ENCODE results near the gene KLHL29.

GRCh38 chr2:23661276-23662050 lies 276.5 kb downstream of the KLHL29 start:
- TF ChIP-seq CTCF (IDR thresholded peaks at IDR 0.05; ENCODE audit: low read depth, low read length) (no peak), MYC (IDR thresholded peaks at IDR 0.05; ENCODE audit: low read depth, low read length) (no peak)

All from NB4 (cell line).